Measurements from ENCODE around the gene CIC. TPM values are rescaled to one million over a fixed set of nuclear protein-coding genes. Genes with fewer than 3 reads are reported as not detected.

The CIC gene
- total and polyA plus RNA-seq, 10 of the 15 experiments (the other 5 are each of a cell fraction or from before 2014, with no cell fraction given): 0.18 to 50.6 (median 7.1) TPM

- ATAC-seq (peak; percentile 85), FAIRE-seq (peak; percentile 96), DNase-seq (ENCODE audit: low read depth, low spot score) (peak; percentile 98)
- ChIA-PET POLR2A (interaction anchor here (0.5 to 6.7 kb wide), 26 partner anchors 9 to 1464 kb away, joined by 3 to 51 read pairs (median 6); partner anchors contain the start of genes CIC, DEDD2, ERF and POU2F2), RAD21 (ENCODE audit: unreplicated experiment) (interaction anchor here (0.5 to 6.0 kb wide), 25 partner anchors 9 to 308 kb away, joined by 3 to 82 read pairs (median 5); partner anchors contain the start of genes CIC, DEDD2, POU2F2 and RABAC1), SMC1A (ENCODE audit: uncharacterized antibody, unreplicated experiment) (interaction anchor here (0.6 to 6.3 kb wide), 16 partner anchors 8 to 134 kb away, joined by 3 to 70 read pairs (median 4); partner anchors contain the start of genes PRR19 and ZNF526), CTCF (interaction anchor here (0.6 to 6.7 kb wide), 16 partner anchors 9 to 161 kb away, joined by 3 to 111 read pairs (median 5); partner anchors contain the start of gene ZNF526)
- H4K20me1 ChIP-seq (ENCODE audit: control insufficient read depth, insufficient read depth): no peaks in the 10 kb centered on the region
- peak within 1 kb of the TSS; percentile 90 for H3K4me3 ChIP-seq
- H3K27me3 ChIP-seq (replicated peaks in 1 of 2; ENCODE audit: control insufficient read depth in 2 of 2, insufficient read depth in 2 of 2, low read length in 1 of 2): no peaks in the 10 kb centered on the region
- H3K4me1 ChIP-seq (ENCODE audit: control insufficient read depth, insufficient read depth, low read length): peaks cover 17% of the 10 kb centered on the region
- H2AFZ ChIP-seq (ENCODE audit: control insufficient read depth, low read depth, low read length): peak within 1 kb of the TSS; percentile 78
- in situ Hi-C loops (cut with MboI): no loop called here
- H3K36me3 ChIP-seq (ENCODE audit: control insufficient read depth in 2 of 2, insufficient read depth in 2 of 2, low read length in 1 of 2): peaks cover 0 to 4% of the 10 kb centered on the region in 2 experiments; a peak in 1 of 4 replicates
- peak within 1 kb of the TSS; percentile 85 for H3K27ac ChIP-seq (ENCODE audit: control insufficient read depth, insufficient read depth)
- H3K9ac ChIP-seq (ENCODE audit: control insufficient read depth, insufficient read depth, low read length): peak within 1 kb of the TSS; percentile 96
- BruUV-seq (replicated peaks): no TSS peak
- peak within 1 kb of the TSS; percentile 98 for H3K4me2 ChIP-seq (ENCODE audit: control insufficient read depth, insufficient read depth)
- WGBS (ENCODE audit: insufficient coverage, insufficient replicate concordance, low lambda C conversion rate, missing lambda C conversion rate): under 1% methylated on average over 73 of the region's 76 CpGs
- intact Hi-C loops (cut with micrococcal nuclease; ENCODE audit: unreplicated experiment): loop anchor here (1.0 to 5.0 kb wide), 3 partner anchors 22 to 110 kb away; partner anchors contain the start of genes POU2F2 and ZNF526
- no peaks in the 10 kb centered on the region for H3K9me3 ChIP-seq (replicated peaks; ENCODE audit: control insufficient read depth, insufficient read depth, low read length)
- peaks cover 38% of the 10 kb centered on the region for H3K79me2 ChIP-seq (ENCODE audit: control insufficient read depth, insufficient read depth, low read length)
- TF ChIP-seq MYC (IDR thresholded peaks at IDR 0.05; ENCODE audit: insufficient read depth, insufficient read length, insufficient replicate concordance, low read length, severe bottlenecking) (no peak), RBBP5 (conservative IDR thresholded peaks at IDR 0.05) (no peak), GABPA (IDR thresholded peaks at IDR 0.05; ENCODE audit: low read depth) (peak; percentile 81), SRF (IDR thresholded peaks at IDR 0.05; ENCODE audit: low read depth in 2 of 2, low read length in 2 of 2) (no peak), DPF2 (IDR thresholded peaks at IDR 0.05) (peak; percentile 26; the same call in 1 of the 2 replicates), HDGF (IDR thresholded peaks at IDR 0.05) (peak; percentile 88), NR2C1 (IDR thresholded peaks at IDR 0.05) (peak; percentile 87), SP1 (IDR thresholded peaks at IDR 0.05; ENCODE audit: low read depth, low read length) (peak; percentile 60), NBN (IDR thresholded peaks at IDR 0.05) (peak; percentile 57), POLR2AphosphoS2 (IDR thresholded peaks at IDR 0.05; ENCODE audit: low read depth, low read length) (peak; percentile 71), CBFB (IDR thresholded peaks at IDR 0.05; ENCODE audit: low read depth) (peak; percentile 36; the same call in 1 of the 2 replicates), POLR2A (IDR thresholded peaks at IDR 0.05; ENCODE audit: low read depth, low read length) (peak; percentile 84), MAX (IDR thresholded peaks at IDR 0.05; ENCODE audit: low read depth, low read length) (peak; percentile 7; the same call in 1 of the 2 replicates), IKZF1 (conservative IDR thresholded peaks at IDR 0.05) (peak; percentile 100), PKNOX1 (IDR thresholded peaks at IDR 0.05) (peak; percentile 96), SPI1 (IDR thresholded peaks at IDR 0.05; ENCODE audit: borderline replicate concordance, insufficient read depth, low read depth, low read length) (peak; percentile 30; the same call in 1 of the 2 replicates), STAT3 (IDR thresholded peaks at IDR 0.05; ENCODE audit: low read depth, low read length) (no peak), ATF7 (IDR thresholded peaks at IDR 0.05; ENCODE audit: low read depth) (peak; percentile 76), ZNF207 (IDR thresholded peaks at IDR 0.05; ENCODE audit: borderline replicate concordance) (peak; percentile 82; the same call in 1 of the 2 replicates), MYB (IDR thresholded peaks at IDR 0.05; ENCODE audit: borderline replicate concordance, low read depth, low read length) (0 out of 2 replicates have a peak, but pooled peaks have one; percentile 25), BCL11A (IDR thresholded peaks at IDR 0.05; ENCODE audit: low read depth, low read length) (no peak)
- TF ChIP-seq, protein P1, sequence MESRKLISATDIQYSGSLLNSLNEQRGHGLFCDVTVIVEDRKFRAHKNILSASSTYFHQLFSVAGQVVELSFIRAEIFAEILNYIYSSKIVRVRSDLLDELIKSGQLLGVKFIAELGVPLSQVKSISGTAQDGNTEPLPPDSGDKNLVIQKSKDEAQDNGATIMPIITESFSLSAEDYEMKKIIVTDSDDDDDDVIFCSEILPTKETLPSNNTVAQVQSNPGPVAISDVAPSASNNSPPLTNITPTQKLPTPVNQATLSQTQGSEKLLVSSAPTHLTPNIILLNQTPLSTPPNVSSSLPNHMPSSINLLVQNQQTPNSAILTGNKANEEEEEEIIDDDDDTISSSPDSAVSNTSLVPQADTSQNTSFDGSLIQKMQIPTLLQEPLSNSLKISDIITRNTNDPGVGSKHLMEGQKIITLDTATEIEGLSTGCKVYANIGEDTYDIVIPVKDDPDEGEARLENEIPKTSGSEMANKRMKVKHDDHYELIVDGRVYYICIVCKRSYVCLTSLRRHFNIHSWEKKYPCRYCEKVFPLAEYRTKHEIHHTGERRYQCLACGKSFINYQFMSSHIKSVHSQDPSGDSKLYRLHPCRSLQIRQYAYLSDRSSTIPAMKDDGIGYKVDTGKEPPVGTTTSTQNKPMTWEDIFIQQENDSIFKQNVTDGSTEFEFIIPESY (IDR thresholded peaks at IDR 0.05): no peak
Observed at GRCh38 chr19:42242512-42243409, 26.3 kb upstream of the CIC start, which contains the start of gene GSK3A. GSK3A (minus strand) TSS chr19:42242602; CDS start chr19:42242465, 137 bp downstream.

Data from GM12878 (cell line).